ENCODE results near the gene SVBP.

DNA sequence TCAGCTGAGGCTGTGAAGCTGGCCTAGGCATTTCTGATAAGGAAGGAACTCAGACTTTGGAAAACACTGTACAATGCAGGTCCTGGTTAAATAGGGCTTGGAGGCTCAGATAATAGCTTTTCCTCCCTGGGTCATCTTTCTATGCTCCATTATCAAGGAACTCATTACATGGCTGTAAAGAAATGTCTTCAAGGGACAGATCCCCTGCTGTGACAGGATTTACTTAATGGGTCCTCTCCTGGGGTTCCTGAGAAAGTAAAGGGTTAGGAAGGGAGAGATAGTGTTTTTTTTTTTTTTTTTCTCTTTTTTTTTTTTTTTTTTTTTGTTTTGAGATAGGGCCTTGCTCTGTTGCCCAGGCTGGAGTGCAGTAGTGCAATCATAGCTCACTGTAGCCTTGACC is 14.1 kb upstream of the SVBP start:
- TF ChIP-seq, protein P1, sequence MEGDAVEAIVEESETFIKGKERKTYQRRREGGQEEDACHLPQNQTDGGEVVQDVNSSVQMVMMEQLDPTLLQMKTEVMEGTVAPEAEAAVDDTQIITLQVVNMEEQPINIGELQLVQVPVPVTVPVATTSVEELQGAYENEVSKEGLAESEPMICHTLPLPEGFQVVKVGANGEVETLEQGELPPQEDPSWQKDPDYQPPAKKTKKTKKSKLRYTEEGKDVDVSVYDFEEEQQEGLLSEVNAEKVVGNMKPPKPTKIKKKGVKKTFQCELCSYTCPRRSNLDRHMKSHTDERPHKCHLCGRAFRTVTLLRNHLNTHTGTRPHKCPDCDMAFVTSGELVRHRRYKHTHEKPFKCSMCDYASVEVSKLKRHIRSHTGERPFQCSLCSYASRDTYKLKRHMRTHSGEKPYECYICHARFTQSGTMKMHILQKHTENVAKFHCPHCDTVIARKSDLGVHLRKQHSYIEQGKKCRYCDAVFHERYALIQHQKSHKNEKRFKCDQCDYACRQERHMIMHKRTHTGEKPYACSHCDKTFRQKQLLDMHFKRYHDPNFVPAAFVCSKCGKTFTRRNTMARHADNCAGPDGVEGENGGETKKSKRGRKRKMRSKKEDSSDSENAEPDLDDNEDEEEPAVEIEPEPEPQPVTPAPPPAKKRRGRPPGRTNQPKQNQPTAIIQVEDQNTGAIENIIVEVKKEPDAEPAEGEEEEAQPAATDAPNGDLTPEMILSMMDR (IDR thresholded peaks at IDR 0.05 in 4 of 5, conservative IDR thresholded peaks at IDR 0.05 in 1 of 5) = no peak
- no peak for TF ChIP-seq POLR2A (IDR thresholded peaks at IDR 0.05)
